ENCODE results near the gene TBC1D19.

DNA sequence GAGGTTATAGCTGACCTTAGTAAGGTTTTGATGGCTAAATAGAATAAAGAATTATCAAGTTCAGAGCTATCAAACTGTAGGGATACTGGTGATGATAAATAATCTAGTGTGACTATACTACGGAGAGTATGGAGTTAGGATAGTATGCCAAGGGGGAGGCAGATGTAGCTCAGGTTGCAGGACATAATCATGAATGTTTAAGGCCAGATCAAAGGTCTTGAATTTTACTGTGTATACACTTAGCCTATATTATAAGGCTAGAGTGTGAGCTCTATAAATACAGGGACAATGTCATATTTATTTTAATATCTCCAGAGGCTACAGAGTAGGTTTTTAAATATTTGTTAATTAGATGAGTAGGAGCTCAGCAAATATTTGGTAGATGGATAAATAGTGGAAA lies 145.7 kb downstream of the TBC1D19 start:
- TF ChIP-seq, protein P1, sequence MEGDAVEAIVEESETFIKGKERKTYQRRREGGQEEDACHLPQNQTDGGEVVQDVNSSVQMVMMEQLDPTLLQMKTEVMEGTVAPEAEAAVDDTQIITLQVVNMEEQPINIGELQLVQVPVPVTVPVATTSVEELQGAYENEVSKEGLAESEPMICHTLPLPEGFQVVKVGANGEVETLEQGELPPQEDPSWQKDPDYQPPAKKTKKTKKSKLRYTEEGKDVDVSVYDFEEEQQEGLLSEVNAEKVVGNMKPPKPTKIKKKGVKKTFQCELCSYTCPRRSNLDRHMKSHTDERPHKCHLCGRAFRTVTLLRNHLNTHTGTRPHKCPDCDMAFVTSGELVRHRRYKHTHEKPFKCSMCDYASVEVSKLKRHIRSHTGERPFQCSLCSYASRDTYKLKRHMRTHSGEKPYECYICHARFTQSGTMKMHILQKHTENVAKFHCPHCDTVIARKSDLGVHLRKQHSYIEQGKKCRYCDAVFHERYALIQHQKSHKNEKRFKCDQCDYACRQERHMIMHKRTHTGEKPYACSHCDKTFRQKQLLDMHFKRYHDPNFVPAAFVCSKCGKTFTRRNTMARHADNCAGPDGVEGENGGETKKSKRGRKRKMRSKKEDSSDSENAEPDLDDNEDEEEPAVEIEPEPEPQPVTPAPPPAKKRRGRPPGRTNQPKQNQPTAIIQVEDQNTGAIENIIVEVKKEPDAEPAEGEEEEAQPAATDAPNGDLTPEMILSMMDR (conservative IDR thresholded peaks at IDR 0.05; ENCODE audit: low read depth, low read length), result no peak
- TF ChIP-seq MAZ (IDR thresholded peaks at IDR 0.05; ENCODE audit: borderline replicate concordance, low read depth, low read length) (no peak), FOS (IDR thresholded peaks at IDR 0.05; ENCODE audit: low read depth, low read length) (no peak), MXI1 (IDR thresholded peaks at IDR 0.05; ENCODE audit: borderline replicate concordance, low read depth, low read length) (no peak), RAD21 (IDR thresholded peaks at IDR 0.05; ENCODE audit: low read length) (no peak)
- TF ChIP-seq, protein P2, sequence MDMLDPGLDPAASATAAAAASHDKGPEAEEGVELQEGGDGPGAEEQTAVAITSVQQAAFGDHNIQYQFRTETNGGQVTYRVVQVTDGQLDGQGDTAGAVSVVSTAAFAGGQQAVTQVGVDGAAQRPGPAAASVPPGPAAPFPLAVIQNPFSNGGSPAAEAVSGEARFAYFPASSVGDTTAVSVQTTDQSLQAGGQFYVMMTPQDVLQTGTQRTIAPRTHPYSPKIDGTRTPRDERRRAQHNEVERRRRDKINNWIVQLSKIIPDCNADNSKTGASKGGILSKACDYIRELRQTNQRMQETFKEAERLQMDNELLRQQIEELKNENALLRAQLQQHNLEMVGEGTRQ (IDR thresholded peaks at IDR 0.05; ENCODE audit: low read depth, low read length), result no peak

All from IMR-90 (cell line).